SK-N-SH (cell line): ENCODE data around the gene ROR2. TPM values are rescaled to one million over a fixed set of nuclear protein-coding genes. Genes with fewer than 3 reads are reported as not detected.

Experiments
- CTCF ChIA-PET: fragments of 300-600, 350-600 bp; formaldehyde crosslinking; extraction: SDS; loops from one replicate; lab custom pipeline; 2021; lab: Yijun Ruan, JAX
- POLR2A ChIA-PET: fragments of 350-600 bp; sonication (Branson Sonifier 250); formaldehyde crosslinking; extraction: SDS; loops from one replicate; lab custom pipeline; 2020; ENCODE audit warnings: antibody characterized with exemption, inconsistent platforms; lab: Yijun Ruan, JAX
- DNase-seq: peaks from one replicate; pipeline ENCODE4 v3.0.0; 2012
- H2AFZ ChIP-seq: fragments of 200-600 bp; sonication (generic); 2 replicates; pipeline ENCODE4 v1.8.1; 2016; ENCODE audit warnings: antibody characterized with exemption, mild to moderate bottlenecking, low read depth
- H3F3A ChIP-seq: fragments of 200-600 bp; sonication (generic); replicated peaks from 2 replicates; pipeline ENCODE3; 2016; ENCODE audit warnings: antibody characterized with exemption, mild to moderate bottlenecking; ENCODE audit not compliant: insufficient read depth
- H3K27ac ChIP-seq, 2 experiments: fragments of 200-500 bp in 1 of 2; fragments of 200-600 bp in 1 of 2; sonication (Bioruptor generic) in 1 of 2; sonication (generic), shearing (Covaris generic) in 1 of 2; 2 replicates each; pipeline versions ENCODE4 v1.5.1 to v1.6.1; 2014 to 2016; ENCODE audit warnings: low read depth in 2 of 2, inconsistent platforms in 1 of 2, low read length in 1 of 2, mild to moderate bottlenecking in 1 of 2, mixed read lengths in 1 of 2
- H3K27me3 ChIP-seq: fragments of 200-600 bp; sonication (generic), shearing (Covaris generic); 2 replicates; pipeline ENCODE4 v1.6.1; 2016; ENCODE audit warnings: mixed run types; ENCODE audit not compliant: insufficient read depth
- H3K36me3 ChIP-seq, 2 experiments: fragments of 200-500 bp in 1 of 2; fragments of 200-600 bp in 1 of 2; sonication (Bioruptor generic) in 1 of 2; sonication (generic) in 1 of 2; replicated peaks in 1 of 2; 2 replicates each; pipeline versions ENCODE3 to v1.5.1; 2014 to 2016; ENCODE audit warnings: low read length in 1 of 2, mild to moderate bottlenecking in 1 of 2; ENCODE audit not compliant: insufficient read depth in 2 of 2, control insufficient read depth in 1 of 2
- H3K4me1 ChIP-seq, 2 experiments: fragments of 200-500 bp in 1 of 2; fragments of 200-600 bp in 1 of 2; sonication (Bioruptor generic) in 1 of 2; sonication (generic), shearing (Covaris generic) in 1 of 2; 2 replicates each; pipeline versions ENCODE4 v1.5.1 to v1.6.1; 2014 to 2016; ENCODE audit warnings: low read depth in 1 of 2, low read length in 1 of 2, mixed run types in 1 of 2; ENCODE audit not compliant: insufficient read depth in 2 of 2, control insufficient read depth in 1 of 2
- H3K4me2 ChIP-seq: fragments of 200-600 bp; sonication (generic), shearing (Covaris generic); 2 replicates; pipeline ENCODE4 v1.6.1; 2017; ENCODE audit warnings: mixed run types
- H3K4me3 ChIP-seq, 2 experiments: fragments of 200-500 bp in 1 of 2; fragments of 200-600 bp in 1 of 2; sonication (Bioruptor generic) in 1 of 2; sonication (generic), shearing (Covaris generic) in 1 of 2; 2 replicates each; pipeline versions ENCODE4 v1.5.1 to v1.8.1; 2014 to 2016; ENCODE audit warnings: low read depth in 2 of 2, inconsistent platforms in 1 of 2, low read length in 1 of 2, mild to moderate bottlenecking in 1 of 2, mixed read lengths in 1 of 2, moderate library complexity in 1 of 2
- H3K79me2 ChIP-seq: fragments of 200-600 bp; sonication (generic); 2 replicates; pipeline ENCODE4 v1.8.1; 2017; ENCODE audit warnings: mild to moderate bottlenecking; ENCODE audit not compliant: insufficient read depth
- H3K9ac ChIP-seq: fragments of 200-600 bp; sonication (generic); 2 replicates; pipeline ENCODE4 v1.6.1; 2017; ENCODE audit warnings: mixed run types
- H3K9me2 ChIP-seq: fragments of 200-600 bp; sonication (generic); 2 replicates; pipeline ENCODE4 v1.6.1; 2017; ENCODE audit warnings: mixed run types
- H3K9me3 ChIP-seq: fragments of 200-600 bp; sonication (generic); 2 replicates; pipeline ENCODE4 v1.6.1; 2017; ENCODE audit warnings: mixed run types, mild to moderate bottlenecking, moderate library complexity
- H4K20me1 ChIP-seq: fragments of 200-600 bp; sonication (generic); 2 replicates; pipeline ENCODE4 v1.6.1; 2017; ENCODE audit warnings: mild to moderate bottlenecking, mixed run types; ENCODE audit not compliant: insufficient read depth
- CHD2 ChIP-seq: fragments of 150-350 bp; IDR thresholded peaks from 2 replicates; pipeline ENCODE4 v1.6.1; 2018; ENCODE audit warnings: low read length; ENCODE audit not compliant: partially characterized antibody
- EP300 ChIP-seq, 2 experiments: IDR thresholded peaks; 2 replicates each; pipeline versions ENCODE4 v1.4.0 to v1.6.1; 2012; ENCODE audit warnings: borderline replicate concordance in 1 of 2, low read depth in 1 of 2, low read length in 1 of 2
- FOSL2 ChIP-seq: IDR thresholded peaks from 2 replicates; pipeline ENCODE4 v1.4.0; 2012; ENCODE audit warnings: low read depth, mild to moderate bottlenecking, moderate library complexity, borderline replicate concordance
- FOXM1 ChIP-seq: IDR thresholded peaks from 2 replicates; pipeline ENCODE4 v1.4.0; 2012; ENCODE audit warnings: low read depth, mild to moderate bottlenecking
- GABPA ChIP-seq: IDR thresholded peaks from 2 replicates; pipeline ENCODE4 v1.4.0; 2012; ENCODE audit warnings: low read depth, mild to moderate bottlenecking
- JUND ChIP-seq: IDR thresholded peaks from 2 replicates; pipeline ENCODE4 v1.4.0; 2012
- MAX ChIP-seq: IDR thresholded peaks from 2 replicates; pipeline ENCODE4 v1.4.0; 2012; ENCODE audit warnings: low read depth
- NFIC ChIP-seq: IDR thresholded peaks from 2 replicates; pipeline ENCODE4 v1.4.0; 2012; ENCODE audit warnings: borderline replicate concordance
- PBX3 ChIP-seq: IDR thresholded peaks from 2 replicates; pipeline ENCODE4; 2012
- RCOR1 ChIP-seq: fragments of 150-350 bp; IDR thresholded peaks from 2 replicates; pipeline ENCODE4 v1.6.1; 2017; ENCODE audit warnings: antibody characterized with exemption, low read length
- RFX5 ChIP-seq: IDR thresholded peaks from 2 replicates; pipeline ENCODE4 v1.6.1; 2012; ENCODE audit warnings: mild to moderate bottlenecking, improper control_type of control experiment, low read length
- SMC3 ChIP-seq: IDR thresholded peaks from 2 replicates; pipeline ENCODE4 v1.6.1; 2012; ENCODE audit warnings: low read depth, low read length, improper control_type of control experiment
- TAF1 ChIP-seq: IDR thresholded peaks from 2 replicates; pipeline ENCODE4 v1.6.1; 2012; ENCODE audit warnings: low read depth, mild to moderate bottlenecking, low read length, moderate library complexity, borderline replicate concordance
- USF2 ChIP-seq: fragments of 150-350 bp; IDR thresholded peaks from 2 replicates; pipeline ENCODE4 v1.6.1; 2017; ENCODE audit warnings: antibody characterized with exemption, low read length, low read depth, borderline replicate concordance
- ZBTB33 ChIP-seq: IDR thresholded peaks from 2 replicates; pipeline ENCODE4 v1.4.0; 2012; ENCODE audit warnings: low read depth, borderline replicate concordance
- WGBS: methylation state at CpG from one replicate; pipeline ENCODE4 v1.1.6; 2017; ENCODE audit warnings: low lambda C conversion rate; 5-methylcytosine and 5-hydroxymethylcytosine counted together
- polyA plus RNA-seq, 3 experiments: library from polyadenylated mRNA; depleted of rRNA; stranded (reverse); fragments of >200 nt; gene quantifications; 2 replicates each; pipeline ENCODE4 v1.2.3, GENCODE V29; 2012

Gene ROR2
- polyA plus RNA-seq, 1 of the 3 experiments (the other 2 are of a cell fraction): 0.43 TPM

GRCh38 chr9:91824151-91824550, 125.9 kb downstream of the ROR2 start:
- no peaks in the 10 kb centered on the region for H3K79me2 ChIP-seq
- H3K4me2 ChIP-seq: no peak overlapping the region
- CTCF ChIA-PET: interaction anchor here (0.6 to 3.5 kb wide), 15 partner anchors 11 to 130 kb away, joined by 3 to 18 read pairs (median 5); partner anchors contain the start of gene ROR2
- POLR2A ChIA-PET: interaction anchor here (0.7 to 1.5 kb wide), 4 partner anchors 12 to 127 kb away, joined by 3 read pairs; no protein-coding TSS in a partner anchor
- 53% methylated on average over 4 of the region's 4 CpGs for WGBS
- H3K9me3 ChIP-seq: no peaks in the 10 kb centered on the region
- no peaks in the 10 kb centered on the region for H4K20me1 ChIP-seq
- H3F3A ChIP-seq: no peaks in the 10 kb centered on the region
- TF ChIP-seq GABPA (no peak), SMC3 (no peak), FOXM1 (no peak), TAF1 (no peak), ZBTB33 (no peak), RFX5 (no peak), FOSL2 (no peak), EP300 (IDR thresholded peaks at IDR 0.05; ENCODE audit: borderline replicate concordance in 1 of 2, low read depth in 1 of 2, low read length in 1 of 2) (no peak), MAX (no peak), JUND (no peak), PBX3 (no peak), RCOR1 (no peak), NFIC (no peak), USF2 (no peak), CHD2 (no peak)
- H2AFZ ChIP-seq: no peak overlapping the region
- no peak for DNase-seq
- no peaks in the 10 kb centered on the region for H3K36me3 ChIP-seq
- peak overlapping the region in 1 of 2 experiments; percentile 79; a peak in 2 of 4 replicates for H3K27ac ChIP-seq
- peaks cover 7% of the 10 kb centered on the region; the same call in 1 of the 2 replicates for H3K27me3 ChIP-seq
- no peak overlapping the region for H3K9ac ChIP-seq
- H3K4me3 ChIP-seq: no peak overlapping the region
- no peaks in the 10 kb centered on the region for H3K9me2 ChIP-seq
- peaks cover 0 to 28% of the 10 kb centered on the region in 2 experiments; a peak in 2 of 4 replicates for H3K4me1 ChIP-seq
